HCT116 (cell line): Measurements from ENCODE around the gene KLHL25. TPM values are rescaled to one million over a fixed set of nuclear protein-coding genes. Genes with fewer than 3 reads are reported as not detected.

Experiments used
- ATAC-seq: fragments of 200-7000 bp; cut with Tn5 transposase; 2 replicates; pipeline ENCODE4 v1.9.1; 2020; ENCODE audit warnings: mild to moderate bottlenecking, moderate library complexity
- BruUV-seq: library from RNA; stranded (reverse); fragments of 400-500 nt; replicated peaks from 2 replicates; lab custom pipeline; 2021; lab: Mats Ljungman, UMichigan
- CTCF ChIA-PET: fragments of 300-600 bp; sonication (Branson Sonifier 250); formaldehyde crosslinking; loops from one replicate; lab custom pipeline; 2021; ENCODE audit warnings: antibody characterized with exemption; lab: Charles Lee
- POLR2A ChIA-PET: fragments of 300-600, 350-600 bp; sonication (Branson Sonifier 250); formaldehyde crosslinking; loops from one replicate; lab custom pipeline; 2021; ENCODE audit warnings: antibody characterized with exemption; lab: Charles Lee
- RAD21 ChIA-PET, 2 experiments: fragments of 300-600 bp; sonication (Branson Sonifier 250); formaldehyde crosslinking; loops; one replicate each; lab custom pipeline; 2023; ENCODE audit warnings: low total read pairs in 2 of 2; ENCODE audit not compliant: uncharacterized antibody in 2 of 2, unreplicated experiment in 2 of 2, low non-redundant PET in 1 of 2; lab: Charles Lee
- DNase-seq: peaks from one replicate; pipeline ENCODE4 v3.0.0-alpha.2; 2010; ENCODE audit warnings: low read depth, low spot score
- H2AFZ ChIP-seq: fragments of 200-600 bp; shearing (Covaris generic), sonication (generic); 2 replicates; pipeline ENCODE4 v1.6.1; 2017; ENCODE audit warnings: low read depth, mixed run types, mixed read lengths, antibody characterized with exemption, low read length; ENCODE audit not compliant: poor library complexity, severe bottlenecking
- H3K27ac ChIP-seq: 2 replicates; pipeline ENCODE4 v1.5.1; 2012; ENCODE audit warnings: low read depth, low read length
- H3K27me3 ChIP-seq: fragments of 200-600 bp; sonication (generic); 2 replicates; pipeline ENCODE4 v1.6.1; 2016; ENCODE audit warnings: mixed run types, low read length, mixed read lengths; ENCODE audit not compliant: insufficient read depth
- H3K36me3 ChIP-seq, 2 experiments: fragments of 200-500 bp in 1 of 2; fragments of 200-600 bp in 1 of 2; sonication (Bioruptor generic) in 1 of 2; sonication (generic) in 1 of 2; 2 replicates each; pipeline versions ENCODE4 v1.5.1 to v1.6.1; 2014 to 2016; ENCODE audit warnings: low read length in 2 of 2, inconsistent platforms in 1 of 2, mixed read lengths in 1 of 2, mixed run types in 1 of 2; ENCODE audit not compliant: insufficient read depth in 2 of 2, control insufficient read depth in 1 of 2
- H3K4me1 ChIP-seq, 2 experiments: fragments of 200-600 bp in 1 of 2; sonication (generic) in 1 of 2; 2 replicates each; pipeline versions ENCODE4 v1.5.1 to v1.6.1; 2012 to 2017; ENCODE audit warnings: low read length in 2 of 2, inconsistent platforms in 1 of 2, mild to moderate bottlenecking in 1 of 2, mixed read lengths in 1 of 2, mixed run types in 1 of 2, moderate library complexity in 1 of 2; ENCODE audit not compliant: insufficient read depth in 2 of 2, control insufficient read depth in 1 of 2
- H3K4me2 ChIP-seq: fragments of 200-600 bp; sonication (generic); 2 replicates; pipeline ENCODE4 v1.6.1; 2017; ENCODE audit warnings: mixed run types, low read length, mixed read lengths
- H3K4me3 ChIP-seq, 2 experiments: fragments of 200-600 bp in 1 of 2; sonication (generic) in 1 of 2; replicated peaks in 1 of 2; 2 replicates each; pipeline ENCODE4 v1.5.1; 2011 to 2016; ENCODE audit warnings: low read length in 2 of 2, control low read depth in 1 of 2, low read depth in 1 of 2, mild to moderate bottlenecking in 1 of 2, mixed read lengths in 1 of 2, mixed run types in 1 of 2
- H3K79me2 ChIP-seq: fragments of 200-600 bp; sonication (generic); 2 replicates; pipeline ENCODE4 v1.6.1; 2017; ENCODE audit warnings: mild to moderate bottlenecking, mixed run types, low read length, moderate library complexity, mixed read lengths; ENCODE audit not compliant: insufficient read depth
- H3K9ac ChIP-seq: fragments of 200-600 bp; sonication (generic); 2 replicates; pipeline ENCODE4 v1.6.1; 2016; ENCODE audit warnings: low read length, mixed read lengths
- H3K9me2 ChIP-seq: fragments of 200-600 bp; sonication (generic), shearing (Covaris generic); 2 replicates; pipeline ENCODE4 v1.6.1; 2017; ENCODE audit warnings: mixed run types, mild to moderate bottlenecking, moderate library complexity; ENCODE audit not compliant: insufficient read depth
- H3K9me3 ChIP-seq, 2 experiments: fragments of 200-500 bp in 1 of 2; fragments of 200-600 bp in 1 of 2; sonication (Bioruptor generic) in 1 of 2; sonication (generic) in 1 of 2; 2 replicates each; pipeline ENCODE4 v1.6.1; 2014 to 2017; ENCODE audit warnings: low read length in 2 of 2, mixed read lengths in 2 of 2, inconsistent platforms in 1 of 2, low read depth in 1 of 2, mild to moderate bottlenecking in 1 of 2, mixed run types in 1 of 2, moderate library complexity in 1 of 2; ENCODE audit not compliant: control insufficient read depth in 1 of 2, insufficient read depth in 1 of 2
- H4K20me1 ChIP-seq: fragments of 200-600 bp; sonication (generic), shearing (Covaris generic); 2 replicates; pipeline ENCODE4 v1.6.1; 2017; ENCODE audit warnings: mixed run types, mild to moderate bottlenecking, moderate library complexity; ENCODE audit not compliant: insufficient read depth
- CBX3 ChIP-seq: IDR thresholded peaks from 2 replicates; pipeline ENCODE4 v1.6.1; 2012; ENCODE audit warnings: low read depth
- CEBPB ChIP-seq: IDR thresholded peaks from 2 replicates; pipeline ENCODE4 v1.6.1; 2012; ENCODE audit warnings: low read depth
- EGR1 ChIP-seq: IDR thresholded peaks from 2 replicates; pipeline ENCODE4 v1.6.1; 2012; ENCODE audit warnings: low read depth
- ELF1 ChIP-seq: IDR thresholded peaks from 2 replicates; pipeline ENCODE4 v1.6.1; 2012; ENCODE audit warnings: low read depth, borderline replicate concordance
- EZH2 ChIP-seq: fragments of 200-600 bp; sonication (generic); IDR thresholded peaks from 2 replicates; pipeline ENCODE4 v1.6.1; 2017; ENCODE audit warnings: antibody characterized with exemption, mixed run types
- FOSL1 ChIP-seq: IDR thresholded peaks from 2 replicates; pipeline ENCODE4 v1.6.1; 2012; ENCODE audit warnings: low read depth
- JUND ChIP-seq: IDR thresholded peaks from 2 replicates; pipeline ENCODE4 v1.6.1; 2012
- POLR2A ChIP-seq: IDR thresholded peaks from 2 replicates; pipeline ENCODE4 v1.7.0; 2011; ENCODE audit warnings: borderline replicate concordance; ENCODE audit not compliant: insufficient read depth, insufficient read length; ENCODE audit errors: extremely low read depth
- POLR2AphosphoS5 ChIP-seq: IDR thresholded peaks from 2 replicates; pipeline ENCODE4 v1.6.1; 2011; ENCODE audit warnings: mild to moderate bottlenecking, low read depth, low read length, moderate library complexity
- RAD21 ChIP-seq: IDR thresholded peaks from 2 replicates; pipeline ENCODE4 v1.6.1; 2012; ENCODE audit warnings: low read depth, mild to moderate bottlenecking
- SP1 ChIP-seq: IDR thresholded peaks from 2 replicates; pipeline ENCODE4 v1.6.1; 2012; ENCODE audit warnings: low read depth
- SRF ChIP-seq: IDR thresholded peaks from 2 replicates; pipeline ENCODE4 v1.6.1; 2012; ENCODE audit warnings: low read depth
- TCF7L2 ChIP-seq: IDR thresholded peaks from 2 replicates; pipeline ENCODE4 v1.7.0; 2011; ENCODE audit warnings: borderline replicate concordance, inconsistent platforms; ENCODE audit not compliant: insufficient read depth, insufficient read length; ENCODE audit errors: extremely low read depth
- YY1 ChIP-seq: IDR thresholded peaks from 2 replicates; pipeline ENCODE4 v1.6.1; 2011; ENCODE audit warnings: low read length, low read depth, moderate library complexity, mild to moderate bottlenecking; ENCODE audit not compliant: insufficient replicate concordance; ENCODE audit errors: extremely low read depth
- ZBTB33 ChIP-seq: IDR thresholded peaks from 2 replicates; pipeline ENCODE4 v1.6.1; 2011; ENCODE audit warnings: mild to moderate bottlenecking, low read length, moderate library complexity; ENCODE audit not compliant: insufficient replicate concordance; ENCODE audit errors: extremely low read depth
- ZFX ChIP-seq: fragments of 450-650 bp; IDR thresholded peaks from 2 replicates; pipeline ENCODE4 v1.6.1; 2017
- ZNF274 ChIP-seq: fragments of 200-500 bp; sonication (Bioruptor generic); IDR thresholded peaks from 2 replicates; pipeline ENCODE4 v1.6.1; 2014; ENCODE audit warnings: mild to moderate bottlenecking, low read depth, low read length, inconsistent platforms
- intact Hi-C: fragments of 100-400 bp; cut with micrococcal nuclease; formaldehyde crosslinking; loops from 2 replicates; pipeline ENCODE4 v1.10.0; 2022
- total RNA-seq: library from RNA; stranded (reverse); gene quantifications from one replicate; pipeline ENCODE4 v1.2.1, GENCODE V29; 2021; ENCODE audit not compliant: unreplicated experiment
- TF ChIP-seq, protein P1 (sequence below), 3 experiments: fragments of 200-600 bp in 1 of 3; sonication (generic) in 1 of 3; IDR thresholded peaks in 2 of 3; conservative IDR thresholded peaks in 1 of 3; 2 replicates each; pipeline ENCODE4 v1.5.1; 2012 to 2017; ENCODE audit warnings: low read depth in 2 of 3, low read length in 2 of 3, antibody characterized with exemption in 1 of 3, borderline replicate concordance in 1 of 3, control low read depth in 1 of 3, mild to moderate bottlenecking in 1 of 3, mixed read lengths in 1 of 3, mixed run types in 1 of 3, moderate library complexity in 1 of 3; ENCODE audit not compliant: insufficient read depth in 1 of 3

Gene KLHL25
- total RNA-seq, 1 experiment from 2014 or later: 5.3 TPM

- H3K9me2 ChIP-seq: no peaks in the 10 kb centered on the region
- no TSS peak for BruUV-seq
- ATAC-seq (no peak), DNase-seq (no peak)
- peaks cover 0 to 6% of the 10 kb centered on the region in 2 experiments; a peak in 1 of 4 replicates for H3K4me1 ChIP-seq
- RAD21 ChIA-PET: no interaction called here
- H3K9me3 ChIP-seq: no peaks in the 10 kb centered on the region
- TF ChIP-seq EGR1 (no peak), ZNF274 (no peak), ZBTB33 (no peak), CBX3 (no peak), SP1 (no peak), ZFX (no peak), YY1 (no peak), POLR2AphosphoS5 (no peak), ELF1 (no peak), CEBPB (no peak), EZH2 (no peak), SRF (no peak), POLR2A (no peak), RAD21 (no peak), FOSL1 (no peak), JUND (no peak), TCF7L2 (no peak)
- TF ChIP-seq, protein P1, sequence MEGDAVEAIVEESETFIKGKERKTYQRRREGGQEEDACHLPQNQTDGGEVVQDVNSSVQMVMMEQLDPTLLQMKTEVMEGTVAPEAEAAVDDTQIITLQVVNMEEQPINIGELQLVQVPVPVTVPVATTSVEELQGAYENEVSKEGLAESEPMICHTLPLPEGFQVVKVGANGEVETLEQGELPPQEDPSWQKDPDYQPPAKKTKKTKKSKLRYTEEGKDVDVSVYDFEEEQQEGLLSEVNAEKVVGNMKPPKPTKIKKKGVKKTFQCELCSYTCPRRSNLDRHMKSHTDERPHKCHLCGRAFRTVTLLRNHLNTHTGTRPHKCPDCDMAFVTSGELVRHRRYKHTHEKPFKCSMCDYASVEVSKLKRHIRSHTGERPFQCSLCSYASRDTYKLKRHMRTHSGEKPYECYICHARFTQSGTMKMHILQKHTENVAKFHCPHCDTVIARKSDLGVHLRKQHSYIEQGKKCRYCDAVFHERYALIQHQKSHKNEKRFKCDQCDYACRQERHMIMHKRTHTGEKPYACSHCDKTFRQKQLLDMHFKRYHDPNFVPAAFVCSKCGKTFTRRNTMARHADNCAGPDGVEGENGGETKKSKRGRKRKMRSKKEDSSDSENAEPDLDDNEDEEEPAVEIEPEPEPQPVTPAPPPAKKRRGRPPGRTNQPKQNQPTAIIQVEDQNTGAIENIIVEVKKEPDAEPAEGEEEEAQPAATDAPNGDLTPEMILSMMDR (IDR thresholded peaks at IDR 0.05 in 2 of 3, conservative IDR thresholded peaks at IDR 0.05 in 1 of 3; ENCODE audit: borderline replicate concordance in 1 of 3, insufficient read depth in 1 of 3, low read depth in 2 of 3, low read length in 2 of 3): no peak
- no peak overlapping the region for H3K27ac ChIP-seq
- H3K9ac ChIP-seq: no peak overlapping the region
- H4K20me1 ChIP-seq: no peaks in the 10 kb centered on the region
- POLR2A ChIA-PET: no interaction called here
- H3K4me3 ChIP-seq: no peak overlapping the region
- CTCF ChIA-PET: no interaction called here
- H2AFZ ChIP-seq: no peak overlapping the region
- H3K36me3 ChIP-seq: no peaks in the 10 kb centered on the region
- H3K4me2 ChIP-seq: no peak overlapping the region
- no peaks in the 10 kb centered on the region for H3K27me3 ChIP-seq
- intact Hi-C loops: no loop called here
- H3K79me2 ChIP-seq: no peaks in the 10 kb centered on the region; the same call in 1 of the 2 replicates
Measured at GRCh38 chr15:85772668-85773067, 22.1 kb downstream of the KLHL25 start.
